ENCODE data around the gene SH3RF3. TPM values are rescaled to one million over a fixed set of nuclear protein-coding genes. Genes with fewer than 3 reads are reported as not detected.

The SH3RF3 gene
- total RNA-seq, 1 experiment from 2014 or later, result 0.34 TPM

DNA sequence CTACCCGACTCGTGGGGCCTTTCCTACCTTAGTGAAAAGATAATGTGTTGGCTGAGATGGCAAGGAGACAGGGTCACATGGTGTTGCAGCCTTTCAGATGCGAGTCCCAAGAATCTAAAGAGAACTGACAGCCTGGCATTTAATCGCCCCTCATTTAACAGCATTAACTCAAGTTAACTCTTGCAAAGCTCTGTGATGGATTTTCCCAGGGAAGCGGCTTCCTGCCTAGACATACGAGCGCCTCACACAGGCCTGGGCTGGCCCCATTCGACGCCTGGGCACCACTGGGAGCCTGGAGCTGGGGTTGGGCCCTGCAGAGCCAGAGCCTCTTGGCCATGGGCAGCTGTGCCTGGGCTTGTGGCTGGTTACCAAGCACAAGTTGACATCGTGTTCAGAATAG lies 344.0 kb downstream of the SH3RF3 start:
- H3K9me3 ChIP-seq (ENCODE audit: low read length), result no peaks in the 10 kb centered on the region
- no peaks in the 10 kb centered on the region for H3K79me2 ChIP-seq (ENCODE audit: low read length)
- no peak overlapping the region for H3K9ac ChIP-seq (ENCODE audit: low read length)
- H3K27ac ChIP-seq (ENCODE audit: low read length), result no peak overlapping the region
- H3K4me1 ChIP-seq (ENCODE audit: low read length), result peaks cover 39% of the 10 kb centered on the region
- no peaks in the 10 kb centered on the region for H3K9me2 ChIP-seq (replicated peaks; ENCODE audit: insufficient read depth, low read length)
- H4K20me1 ChIP-seq (ENCODE audit: insufficient read depth, low read depth, low read length), result no peaks in the 10 kb centered on the region
- no peak overlapping the region for H3K4me3 ChIP-seq (ENCODE audit: low read length)
- no peak for DNase-seq
- no peaks in the 10 kb centered on the region; the same call in 1 of the 2 replicates for H3K27me3 ChIP-seq (ENCODE audit: low read length)
- H2AFZ ChIP-seq (ENCODE audit: low read length), result no peak overlapping the region
- no peak overlapping the region for H3K4me2 ChIP-seq (ENCODE audit: low read depth, low read length, poor library complexity, severe bottlenecking)
- H3K36me3 ChIP-seq (ENCODE audit: insufficient read depth, low read length), result no peaks in the 10 kb centered on the region

DNA sequence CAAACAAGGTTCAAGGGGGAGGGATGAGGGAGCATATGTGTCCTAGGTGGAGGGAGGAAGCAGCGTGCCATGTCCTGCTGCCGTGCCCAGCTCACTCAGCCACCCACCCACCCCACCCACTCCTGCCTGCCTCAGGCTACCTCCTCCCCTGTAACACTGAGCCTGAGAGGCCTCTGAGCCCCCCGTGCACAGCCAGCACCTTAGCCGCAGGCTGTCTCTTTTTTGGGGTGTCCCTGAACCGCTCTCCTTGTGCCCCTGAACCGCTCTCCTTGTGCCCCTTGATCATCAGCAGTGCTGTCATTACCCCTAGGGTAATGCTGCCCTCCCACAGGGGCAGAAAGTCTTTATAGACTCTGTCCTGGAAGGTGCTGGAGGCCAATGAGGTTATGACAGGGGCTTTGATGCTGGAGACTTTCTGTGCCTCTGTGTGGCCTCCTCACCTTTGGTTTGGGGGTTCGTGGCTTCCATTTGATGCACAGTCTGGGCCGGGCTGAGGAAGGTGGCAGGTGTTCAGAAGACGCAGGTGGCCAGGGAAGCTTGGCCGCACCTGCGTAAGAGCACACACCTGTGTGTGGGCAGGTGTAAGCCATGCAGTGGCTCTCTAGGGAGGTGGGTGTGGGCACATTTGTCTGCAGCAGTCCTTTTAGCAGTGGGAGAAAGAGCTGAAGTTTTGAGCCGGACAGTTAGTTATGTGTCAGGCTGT lies 344.8 kb downstream of the SH3RF3 start:
- H3K9me3 ChIP-seq (ENCODE audit: low read length), result no peaks in the 10 kb centered on the region
- no peaks in the 10 kb centered on the region; the same call in 1 of the 2 replicates for H3K27me3 ChIP-seq (ENCODE audit: low read length)
- peaks cover 34% of the 10 kb centered on the region for H3K4me1 ChIP-seq (ENCODE audit: low read length)
- no peaks in the 10 kb centered on the region for H3K9me2 ChIP-seq (replicated peaks; ENCODE audit: insufficient read depth, low read length)
- no peak for DNase-seq
- no peaks in the 10 kb centered on the region for H4K20me1 ChIP-seq (ENCODE audit: insufficient read depth, low read depth, low read length)
- no peak overlapping the region for H3K9ac ChIP-seq (ENCODE audit: low read length)
- no peak overlapping the region for H3K4me2 ChIP-seq (ENCODE audit: low read depth, low read length, poor library complexity, severe bottlenecking)
- no peaks in the 10 kb centered on the region for H3K79me2 ChIP-seq (ENCODE audit: low read length)
- no peaks in the 10 kb centered on the region for H3K36me3 ChIP-seq (ENCODE audit: insufficient read depth, low read length)
- H3K4me3 ChIP-seq (ENCODE audit: low read length), result no peak overlapping the region
- H2AFZ ChIP-seq (ENCODE audit: low read length), result no peak overlapping the region
- no peak overlapping the region for H3K27ac ChIP-seq (ENCODE audit: low read length)

DNA sequence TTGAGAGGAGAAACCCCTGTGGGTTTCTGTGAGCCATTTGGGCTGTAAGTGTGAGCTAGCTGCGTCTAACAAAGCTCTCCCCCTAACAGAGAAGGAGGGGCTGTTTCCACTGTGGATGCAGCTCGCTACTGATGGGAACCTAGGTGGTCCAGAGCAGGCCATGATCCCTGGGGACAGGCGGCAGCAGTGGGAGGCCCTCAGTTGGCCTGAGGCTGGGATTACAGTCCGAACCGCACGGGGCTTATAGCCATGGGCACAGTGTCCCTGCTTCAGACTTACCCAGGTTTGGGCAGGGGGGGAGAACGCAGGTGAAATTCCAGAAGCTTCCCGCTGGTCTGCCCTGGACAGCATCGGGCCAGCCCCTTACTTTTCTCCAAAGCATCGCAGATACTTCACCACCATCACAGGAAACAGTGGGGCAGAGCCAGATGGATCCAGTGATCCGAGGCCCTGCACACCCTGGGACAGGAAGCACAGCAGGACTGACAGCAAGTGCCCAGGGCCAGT lies 345.4 kb downstream of the SH3RF3 start:
- Histone ChIP-seq H3K4me2 (ENCODE audit: low read depth, low read length, poor library complexity, severe bottlenecking) (no peak overlapping the region), H3K4me1 (ENCODE audit: low read length) (peaks cover 33% of the 10 kb centered on the region), H3K9me3 (ENCODE audit: low read length) (no peaks in the 10 kb centered on the region), H3K9ac (ENCODE audit: low read length) (no peak overlapping the region), H3K4me3 (ENCODE audit: low read length) (no peak overlapping the region), H3K79me2 (ENCODE audit: low read length) (no peaks in the 10 kb centered on the region), H4K20me1 (ENCODE audit: insufficient read depth, low read depth, low read length) (no peaks in the 10 kb centered on the region), H3K27ac (ENCODE audit: low read length) (no peak overlapping the region), H2AFZ (ENCODE audit: low read length) (no peak overlapping the region), H3K36me3 (ENCODE audit: insufficient read depth, low read length) (no peaks in the 10 kb centered on the region), H3K27me3 (ENCODE audit: low read length) (no peaks in the 10 kb centered on the region; the same call in 1 of the 2 replicates), H3K9me2 (replicated peaks; ENCODE audit: insufficient read depth, low read length) (no peaks in the 10 kb centered on the region)
- DNase-seq, result no peak

DNA sequence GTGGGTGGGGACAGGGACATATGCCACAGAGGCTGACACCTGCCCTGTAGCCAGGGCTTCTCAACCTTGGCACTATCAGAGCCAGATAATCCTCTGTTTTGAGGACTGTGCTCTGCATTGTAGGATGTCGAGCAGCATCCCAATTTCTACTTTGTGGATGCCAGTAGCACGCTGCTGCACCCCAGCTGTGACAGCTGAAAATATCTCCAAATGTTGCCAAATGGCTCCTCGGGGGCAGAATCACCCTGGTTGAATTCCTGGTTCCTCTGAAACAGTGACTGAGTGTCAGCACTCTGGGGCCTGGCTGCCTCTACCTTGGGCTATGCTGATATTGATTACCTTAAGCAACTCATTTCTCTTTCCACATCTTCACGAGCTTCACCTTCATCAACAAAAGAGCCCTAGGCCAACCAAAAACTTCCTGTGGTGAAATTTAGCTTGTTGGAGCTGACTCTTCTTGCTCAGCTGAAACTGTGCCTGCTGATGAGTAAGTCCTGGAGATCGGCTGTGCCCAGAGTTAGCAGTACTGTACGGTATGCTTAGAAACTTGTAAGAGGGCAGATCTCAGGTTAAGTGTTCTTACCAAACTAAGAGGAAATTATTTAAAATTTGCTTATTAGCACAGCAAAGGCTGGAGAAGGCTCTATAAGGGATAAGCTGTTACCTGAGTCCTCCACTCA lies 346.7 kb downstream of the SH3RF3 start:
- Histone ChIP-seq H3K4me2 (ENCODE audit: low read depth, low read length, poor library complexity, severe bottlenecking) (no peak overlapping the region), H3K27me3 (ENCODE audit: low read length) (no peaks in the 10 kb centered on the region; the same call in 1 of the 2 replicates), H3K9me3 (ENCODE audit: low read length) (no peaks in the 10 kb centered on the region), H3K4me3 (ENCODE audit: low read length) (no peak overlapping the region), H3K36me3 (ENCODE audit: insufficient read depth, low read length) (no peaks in the 10 kb centered on the region), H3K79me2 (ENCODE audit: low read length) (no peaks in the 10 kb centered on the region), H4K20me1 (ENCODE audit: insufficient read depth, low read depth, low read length) (no peaks in the 10 kb centered on the region), H3K9ac (ENCODE audit: low read length) (no peak overlapping the region), H3K27ac (ENCODE audit: low read length) (no peak overlapping the region), H2AFZ (ENCODE audit: low read length) (no peak overlapping the region), H3K4me1 (ENCODE audit: low read length) (peaks cover 31% of the 10 kb centered on the region), H3K9me2 (replicated peaks; ENCODE audit: insufficient read depth, low read length) (no peaks in the 10 kb centered on the region)
- DNase-seq, result no peak

DNA sequence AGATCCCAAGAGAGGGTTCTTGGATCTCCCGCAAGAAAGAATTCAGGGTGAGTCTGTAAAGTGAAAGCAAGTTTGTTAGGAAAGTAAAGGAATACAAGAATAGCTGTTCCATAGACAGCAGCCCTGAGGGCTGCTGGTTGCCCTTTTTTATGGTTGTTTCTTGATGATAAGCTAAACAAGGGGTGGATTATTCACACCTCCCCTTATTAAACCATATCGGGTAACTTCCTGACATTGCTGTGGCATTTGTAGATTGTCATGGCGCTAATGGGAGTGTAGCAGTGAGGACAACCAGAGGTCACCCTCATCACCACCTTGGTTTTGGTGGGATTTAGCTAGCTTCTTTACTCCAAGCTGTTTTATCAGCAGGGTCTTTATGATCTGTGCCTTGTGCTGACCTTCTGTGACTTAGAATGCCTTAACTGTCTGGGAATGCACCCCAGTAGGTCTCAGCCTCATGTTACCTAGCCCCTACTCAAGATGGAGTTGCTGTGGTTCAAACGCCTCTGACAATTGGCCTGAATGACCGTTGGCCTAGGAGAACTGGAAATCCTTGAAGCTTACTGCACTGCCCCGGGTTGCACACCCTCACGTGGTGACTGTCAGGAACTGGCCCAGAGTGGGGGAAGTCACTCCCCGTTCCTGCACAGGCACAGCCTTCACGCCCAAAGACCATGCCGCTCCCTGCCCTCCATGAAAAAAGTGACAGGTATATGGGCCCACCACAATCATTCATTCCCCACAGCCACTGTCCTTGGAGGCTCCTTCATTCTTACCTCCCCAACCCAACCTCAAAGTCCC lies 347.8 kb downstream of the SH3RF3 start:
- H3K9me2 ChIP-seq (replicated peaks; ENCODE audit: insufficient read depth, low read length), result no peaks in the 10 kb centered on the region
- no peak overlapping the region for H3K4me2 ChIP-seq (ENCODE audit: low read depth, low read length, poor library complexity, severe bottlenecking)
- no peaks in the 10 kb centered on the region for H3K79me2 ChIP-seq (ENCODE audit: low read length)
- H2AFZ ChIP-seq (ENCODE audit: low read length), result no peak overlapping the region
- no peak for DNase-seq
- no peak overlapping the region for H3K4me3 ChIP-seq (ENCODE audit: low read length)
- H3K27me3 ChIP-seq (ENCODE audit: low read length), result no peaks in the 10 kb centered on the region; the same call in 1 of the 2 replicates
- H3K9ac ChIP-seq (ENCODE audit: low read length), result no peak overlapping the region
- no peaks in the 10 kb centered on the region for H4K20me1 ChIP-seq (ENCODE audit: insufficient read depth, low read depth, low read length)
- peaks cover 28% of the 10 kb centered on the region for H3K4me1 ChIP-seq (ENCODE audit: low read length)
- no peaks in the 10 kb centered on the region for H3K36me3 ChIP-seq (ENCODE audit: insufficient read depth, low read length)
- H3K9me3 ChIP-seq (ENCODE audit: low read length), result no peaks in the 10 kb centered on the region
- no peak overlapping the region for H3K27ac ChIP-seq (ENCODE audit: low read length)

DNA sequence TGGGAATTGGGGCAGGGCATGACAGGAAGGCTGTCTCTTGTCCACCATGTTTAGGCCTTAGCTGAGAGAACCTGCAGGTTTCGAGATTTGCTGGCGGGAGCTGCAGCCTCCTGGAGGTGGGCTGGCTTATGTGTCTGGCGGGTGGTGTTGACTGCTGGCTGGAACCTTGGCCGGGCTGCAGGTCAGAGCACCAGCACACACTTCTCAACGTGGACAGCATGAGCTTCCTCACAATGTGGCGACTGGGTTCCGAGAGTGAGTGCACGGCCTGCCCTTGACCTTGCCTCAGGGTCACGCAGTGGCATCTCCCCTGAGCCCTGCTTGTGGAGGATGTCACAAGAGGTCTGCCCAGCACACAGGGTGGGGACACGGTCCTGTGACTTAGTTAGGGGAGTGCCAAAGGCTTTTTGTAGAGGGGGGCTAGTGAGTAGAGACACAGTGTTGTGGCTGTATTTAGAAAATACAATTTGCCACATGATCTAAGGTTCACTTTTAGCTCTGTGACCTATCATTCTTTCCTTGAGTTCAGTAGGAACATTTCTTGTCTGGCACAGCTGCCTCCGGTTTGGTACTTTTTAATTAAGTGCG lies 350.0 kb downstream of the SH3RF3 start:
- H3K36me3 ChIP-seq (ENCODE audit: insufficient read depth, low read length), result no peaks in the 10 kb centered on the region
- H3K4me2 ChIP-seq (ENCODE audit: low read depth, low read length, poor library complexity, severe bottlenecking), result no peak overlapping the region
- no peak overlapping the region for H2AFZ ChIP-seq (ENCODE audit: low read length)
- no peak overlapping the region for H3K9ac ChIP-seq (ENCODE audit: low read length)
- H3K4me1 ChIP-seq (ENCODE audit: low read length), result peaks cover 28% of the 10 kb centered on the region
- no peaks in the 10 kb centered on the region for H3K79me2 ChIP-seq (ENCODE audit: low read length)
- no peak for DNase-seq
- H3K27ac ChIP-seq (ENCODE audit: low read length), result no peak overlapping the region
- H3K4me3 ChIP-seq (ENCODE audit: low read length), result no peak overlapping the region
- H3K27me3 ChIP-seq (ENCODE audit: low read length), result no peaks in the 10 kb centered on the region; the same call in 1 of the 2 replicates
- no peaks in the 10 kb centered on the region for H3K9me2 ChIP-seq (replicated peaks; ENCODE audit: insufficient read depth, low read length)
- no peaks in the 10 kb centered on the region for H4K20me1 ChIP-seq (ENCODE audit: insufficient read depth, low read depth, low read length)
- H3K9me3 ChIP-seq (ENCODE audit: low read length), result no peaks in the 10 kb centered on the region

DNA sequence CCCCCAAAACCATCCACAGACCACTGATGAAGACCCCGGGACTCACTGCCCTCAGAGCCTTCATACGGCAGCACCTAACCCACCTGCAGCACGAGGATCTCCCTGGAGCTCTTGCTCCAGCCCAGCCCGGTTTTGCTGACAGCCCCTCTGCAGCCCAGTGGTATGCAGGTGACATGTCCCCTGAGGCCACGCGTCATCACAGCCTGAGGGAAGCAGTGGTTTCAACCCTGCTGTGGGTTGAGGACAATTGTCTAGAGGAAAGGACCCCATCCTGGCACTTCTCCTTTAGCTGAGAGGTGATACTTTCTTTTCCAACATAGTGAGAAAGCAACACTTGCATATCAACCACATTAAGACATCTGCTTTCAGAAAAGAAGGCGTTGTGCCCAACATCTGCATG lies 350.8 kb downstream of the SH3RF3 start:
- H3K4me1 ChIP-seq (ENCODE audit: low read length), result peaks cover 28% of the 10 kb centered on the region
- no peaks in the 10 kb centered on the region for H4K20me1 ChIP-seq (ENCODE audit: insufficient read depth, low read depth, low read length)
- no peak overlapping the region for H3K4me3 ChIP-seq (ENCODE audit: low read length)
- no peaks in the 10 kb centered on the region for H3K9me3 ChIP-seq (ENCODE audit: low read length)
- peak overlapping the region; percentile 17 for H3K4me2 ChIP-seq (ENCODE audit: low read depth, low read length, poor library complexity, severe bottlenecking)
- H3K27ac ChIP-seq (ENCODE audit: low read length), result no peak overlapping the region
- H3K9ac ChIP-seq (ENCODE audit: low read length), result no peak overlapping the region
- no peaks in the 10 kb centered on the region; the same call in 1 of the 2 replicates for H3K27me3 ChIP-seq (ENCODE audit: low read length)
- no peaks in the 10 kb centered on the region for H3K79me2 ChIP-seq (ENCODE audit: low read length)
- peak; percentile 57 for DNase-seq
- no peaks in the 10 kb centered on the region for H3K9me2 ChIP-seq (replicated peaks; ENCODE audit: insufficient read depth, low read length)
- H2AFZ ChIP-seq (ENCODE audit: low read length), result no peak overlapping the region
- H3K36me3 ChIP-seq (ENCODE audit: insufficient read depth, low read length), result no peaks in the 10 kb centered on the region
